OCI-LY3 (cell line): ENCODE data around the gene ACTL6B.

Experiments used
- H2AFZ ChIP-seq: fragments of 200-600, 300-600 bp; shearing (Covaris generic); 2 replicates; pipeline ENCODE4 v1.6.0; 2014; ENCODE audit warnings: antibody characterized with exemption, low read depth, low read length
- H3K27ac ChIP-seq: fragments of 200-600, 300-600 bp; sonication (generic); 2 replicates; pipeline ENCODE4 v1.5.1; 2014; ENCODE audit warnings: mild to moderate bottlenecking, low read length, moderate library complexity, mixed read lengths
- H3K27me3 ChIP-seq: fragments of 200-600, 300-600 bp; sonication (generic); 2 replicates; pipeline ENCODE4 v1.6.1; 2014; ENCODE audit warnings: low read depth, low read length, mixed read lengths
- H3K36me3 ChIP-seq: fragments of 200-600, 300-600 bp; sonication (generic); replicated peaks from 2 replicates; pipeline ENCODE3; 2014; ENCODE audit warnings: low read depth, low read length, mixed read lengths
- H3K4me1 ChIP-seq: fragments of 300-600, 200-600 bp; sonication (generic); 2 replicates; pipeline ENCODE4 v1.6.1; 2014; ENCODE audit warnings: low read length, mixed read lengths
- H3K4me2 ChIP-seq: fragments of 200-600, 300-600 bp; sonication (generic); 2 replicates; pipeline ENCODE4 v1.6.1; 2014; ENCODE audit warnings: low read length, mixed read lengths
- H3K4me3 ChIP-seq: fragments of 300-600, 200-600 bp; sonication (generic); 2 replicates; pipeline ENCODE4 v1.5.1; 2014; ENCODE audit warnings: antibody characterized with exemption, mild to moderate bottlenecking, low read length, moderate library complexity
- H3K79me2 ChIP-seq: fragments of 300-600, 200-600 bp; shearing (Covaris generic); 2 replicates; pipeline ENCODE4 v1.6.1; 2014; ENCODE audit warnings: mild to moderate bottlenecking, low read length, mixed read lengths
- H3K9ac ChIP-seq: fragments of 300-600, 200-600 bp; shearing (Covaris generic); 2 replicates; pipeline ENCODE4 v1.6.0; 2014; ENCODE audit warnings: mild to moderate bottlenecking, low read length, moderate library complexity
- H3K9me3 ChIP-seq: fragments of 200-600, 300-600 bp; shearing (Covaris generic); 2 replicates; pipeline ENCODE4 v1.6.1; 2014; ENCODE audit warnings: low read length, mixed read lengths; ENCODE audit not compliant: insufficient read depth
- H4K20me1 ChIP-seq: fragments of 200-600, 300-600 bp; sonication (generic); 2 replicates; pipeline ENCODE4 v1.6.1; 2016; ENCODE audit warnings: low read length, mixed read lengths; ENCODE audit not compliant: insufficient read depth
- EZH2phosphoT487 ChIP-seq: fragments of 200-600 bp; shearing (Covaris generic); IDR thresholded peaks from 2 replicates; pipeline ENCODE4 v1.6.1; 2018; ENCODE audit warnings: antibody characterized with exemption, mixed run types, low read depth
- TF ChIP-seq, protein P1 (sequence below): fragments of 200-600, 300-600 bp; sonication (generic); IDR thresholded peaks from 2 replicates; pipeline ENCODE4 v1.5.1; 2014; ENCODE audit warnings: antibody characterized with exemption, low read length, low read depth

The ACTL6B gene

DNA sequence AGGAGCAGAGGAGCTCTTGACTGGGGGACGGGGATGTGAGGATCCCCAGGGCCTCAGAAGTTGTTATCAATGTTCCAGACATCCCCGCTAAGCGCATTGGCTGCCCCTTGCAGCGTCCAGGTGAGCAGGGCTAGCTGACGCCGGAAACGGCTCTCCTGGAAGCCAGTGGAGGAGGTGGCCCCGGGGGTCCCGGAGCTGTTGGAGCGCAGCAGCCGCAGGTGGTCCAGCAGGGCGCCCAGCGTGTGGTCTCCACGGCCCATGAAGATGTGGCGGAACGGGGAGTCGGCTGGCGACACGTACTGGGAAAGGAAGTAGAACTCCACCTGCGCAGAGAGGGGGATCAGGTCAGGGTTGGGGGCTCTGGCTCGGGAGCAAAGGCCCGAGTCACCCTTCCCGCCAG, 35.4 kb downstream of the ACTL6B start:
- Histone ChIP-seq H4K20me1 (no peaks in the 10 kb centered on the region), H3K9me3 (no peaks in the 10 kb centered on the region), H3K4me3 (no peak overlapping the region), H3K27me3 (no peaks in the 10 kb centered on the region), H3K4me2 (no peak overlapping the region), H3K36me3 (no peaks in the 10 kb centered on the region), H3K4me1 (0 out of 2 replicates have a peak, but pooled peaks cover under 1% of the 10 kb centered on the region), H3K79me2 (no peaks in the 10 kb centered on the region), H2AFZ (no peak overlapping the region), H3K27ac (no peak overlapping the region), H3K9ac (no peak overlapping the region)
- TF ChIP-seq, protein P1, sequence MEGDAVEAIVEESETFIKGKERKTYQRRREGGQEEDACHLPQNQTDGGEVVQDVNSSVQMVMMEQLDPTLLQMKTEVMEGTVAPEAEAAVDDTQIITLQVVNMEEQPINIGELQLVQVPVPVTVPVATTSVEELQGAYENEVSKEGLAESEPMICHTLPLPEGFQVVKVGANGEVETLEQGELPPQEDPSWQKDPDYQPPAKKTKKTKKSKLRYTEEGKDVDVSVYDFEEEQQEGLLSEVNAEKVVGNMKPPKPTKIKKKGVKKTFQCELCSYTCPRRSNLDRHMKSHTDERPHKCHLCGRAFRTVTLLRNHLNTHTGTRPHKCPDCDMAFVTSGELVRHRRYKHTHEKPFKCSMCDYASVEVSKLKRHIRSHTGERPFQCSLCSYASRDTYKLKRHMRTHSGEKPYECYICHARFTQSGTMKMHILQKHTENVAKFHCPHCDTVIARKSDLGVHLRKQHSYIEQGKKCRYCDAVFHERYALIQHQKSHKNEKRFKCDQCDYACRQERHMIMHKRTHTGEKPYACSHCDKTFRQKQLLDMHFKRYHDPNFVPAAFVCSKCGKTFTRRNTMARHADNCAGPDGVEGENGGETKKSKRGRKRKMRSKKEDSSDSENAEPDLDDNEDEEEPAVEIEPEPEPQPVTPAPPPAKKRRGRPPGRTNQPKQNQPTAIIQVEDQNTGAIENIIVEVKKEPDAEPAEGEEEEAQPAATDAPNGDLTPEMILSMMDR, result no peak
- no peak for TF ChIP-seq EZH2phosphoT487

GRCh38 chr7:100620239-100620638, 36.0 kb downstream of the ACTL6B start:
- H3K4me3 ChIP-seq, result no peak overlapping the region
- no peak overlapping the region for H3K9ac ChIP-seq
- no peaks in the 10 kb centered on the region for H3K4me1 ChIP-seq
- H3K9me3 ChIP-seq, result no peaks in the 10 kb centered on the region
- TF ChIP-seq EZH2phosphoT487, result no peak
- TF ChIP-seq, protein P1, result no peak
- H3K27me3 ChIP-seq, result no peaks in the 10 kb centered on the region
- no peak overlapping the region for H3K27ac ChIP-seq
- no peaks in the 10 kb centered on the region for H4K20me1 ChIP-seq
- H3K4me2 ChIP-seq, result no peak overlapping the region
- no peak overlapping the region for H2AFZ ChIP-seq
- H3K36me3 ChIP-seq, result no peaks in the 10 kb centered on the region
- no peaks in the 10 kb centered on the region for H3K79me2 ChIP-seq

- Histone ChIP-seq H3K79me2 (no peaks in the 10 kb centered on the region), H3K4me1 (peaks cover 9% of the 10 kb centered on the region; the same call in 1 of the 2 replicates), H3K27me3 (no peaks in the 10 kb centered on the region), H2AFZ (no peak overlapping the region), H4K20me1 (no peaks in the 10 kb centered on the region), H3K9ac (no peak overlapping the region), H3K4me2 (no peak overlapping the region), H3K36me3 (no peaks in the 10 kb centered on the region), H3K27ac (no peak overlapping the region), H3K4me3 (no peak overlapping the region), H3K9me3 (no peaks in the 10 kb centered on the region)
- TF ChIP-seq, protein P1, result no peak
- no peak for TF ChIP-seq EZH2phosphoT487
Measured at GRCh38 chr7:100614308-100614861, 41.9 kb downstream of the ACTL6B start.

DNA sequence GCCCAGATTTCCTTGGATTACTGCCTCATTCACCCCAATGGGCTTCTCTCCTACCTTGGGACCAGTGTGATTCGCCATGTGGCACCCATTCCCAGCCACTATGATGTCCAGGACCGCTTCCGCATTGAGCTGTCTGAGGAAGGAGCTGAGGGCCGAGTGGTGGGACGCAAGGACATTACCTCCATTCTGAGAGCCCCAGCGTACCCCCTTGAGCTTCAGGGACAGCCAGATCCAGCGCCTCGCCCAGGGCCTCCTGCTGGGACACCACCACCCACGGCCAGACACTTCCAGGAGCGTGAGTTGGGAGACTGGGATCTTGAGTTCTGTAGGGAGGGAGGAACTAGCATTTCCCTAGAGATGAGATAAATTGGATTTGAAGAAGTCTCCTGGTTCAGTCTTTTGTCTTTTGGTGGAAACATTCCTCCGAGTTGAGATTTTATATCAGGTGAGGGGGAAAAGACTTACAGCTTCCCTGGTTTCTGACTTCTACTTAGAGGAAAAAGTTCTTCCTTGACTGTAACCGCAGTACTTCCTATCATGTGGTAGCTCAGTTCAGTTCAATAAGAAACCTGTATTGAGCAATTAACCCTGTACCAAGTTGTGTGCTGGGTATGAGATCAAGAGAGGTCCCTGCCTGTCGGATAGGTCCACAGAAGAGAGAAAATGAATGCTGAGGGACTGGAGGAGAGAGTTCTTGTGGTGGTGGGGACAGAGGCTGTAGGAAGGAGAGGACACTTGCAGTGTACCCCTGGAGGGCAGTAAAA, 42.7 kb downstream of the ACTL6B start:
- no peaks in the 10 kb centered on the region for H3K36me3 ChIP-seq
- H3K27me3 ChIP-seq, result no peaks in the 10 kb centered on the region
- no peaks in the 10 kb centered on the region for H3K9me3 ChIP-seq
- peak overlapping the region; percentile 92 for H3K4me2 ChIP-seq
- H3K79me2 ChIP-seq, result no peaks in the 10 kb centered on the region
- H3K9ac ChIP-seq, result no peak overlapping the region
- H4K20me1 ChIP-seq, result no peaks in the 10 kb centered on the region
- no peak overlapping the region for H3K27ac ChIP-seq
- no peak overlapping the region for H2AFZ ChIP-seq
- peaks cover 9% of the 10 kb centered on the region; the same call in 1 of the 2 replicates for H3K4me1 ChIP-seq
- TF ChIP-seq, protein P1, result no peak
- TF ChIP-seq EZH2phosphoT487, result no peak
- H3K4me3 ChIP-seq, result peak overlapping the region; percentile 84
